ENCODE measurements around the gene NOTCH1.

GRCh38 chr9:136568288-136569081, 22.6 kb upstream of the NOTCH1 start:
- TF ChIP-seq PHF8 (IDR thresholded peaks at IDR 0.05; ENCODE audit: borderline replicate concordance, low read depth) (no peak), RAD21 (conservative IDR thresholded peaks at IDR 0.05 in 1 of 2, IDR thresholded peaks at IDR 0.05 in 1 of 2) (no peak; a peak in 1 of 5 replicates), SREBF2 (IDR thresholded peaks at IDR 0.05) (no peak), CTCF (IDR thresholded peaks at IDR 0.05) (no peak), TP53 (CRISPR knock-in tag; IDR thresholded peaks at IDR 0.05) (no peak), HDAC2 (IDR thresholded peaks at IDR 0.05) (no peak), BHLHE40 (IDR thresholded peaks at IDR 0.05; ENCODE audit: low read depth, low read length) (no peak)
